ENCODE measurements around the gene RPE65. TPM values are rescaled to one million over a fixed set of nuclear protein-coding genes. Genes with fewer than 3 reads are reported as not detected.

Gene RPE65
- total and polyA plus RNA-seq, 2 donors (not counting 3 experiments of a cell fraction or from before 2014, with no cell fraction given): not detected

GRCh38 chr1:68460935-68461334, 11.2 kb upstream of the RPE65 start:
- no peaks in the 10 kb centered on the region for H3K79me2 ChIP-seq (ENCODE audit: control insufficient read depth, insufficient read depth, low read length)
- no TSS peak for BruUV-seq (replicated peaks)
- CTCF ChIA-PET: interaction anchor here (1.2 to 1.9 kb wide), 2 partner anchors 9 to 10 kb away, joined by 3 to 6 read pairs; no protein-coding TSS in a partner anchor

More at GRCh38 chr1:68460935-68461334, 11.2 kb upstream of the RPE65 start:
- H3K4me3 ChIP-seq (replicated peaks in 1 of 3; ENCODE audit: insufficient read depth in 1 of 3, low read depth in 1 of 3, low read length in 3 of 3): no peak overlapping the region
- no peak overlapping the region for H3K9ac ChIP-seq (replicated peaks; ENCODE audit: extremely low read depth, insufficient read depth, low read length)
- H3K9me3 ChIP-seq (replicated peaks; ENCODE audit: control insufficient read depth, insufficient read depth, low read length): no peaks in the 10 kb centered on the region
- H3K9me1 ChIP-seq (replicated peaks; ENCODE audit: control insufficient read depth, extremely low read depth, insufficient read depth, low read length): no peaks in the 10 kb centered on the region
- FAIRE-seq (no peak), DNase-seq (ENCODE audit: low read depth, low spot score) (no peak)
- no peak overlapping the region for H2AFZ ChIP-seq (ENCODE audit: low read depth, low read length)
- no peak overlapping the region for H3K4me2 ChIP-seq (ENCODE audit: insufficient read depth, low read length)
- no peak overlapping the region for H3K27ac ChIP-seq (ENCODE audit: insufficient read depth, low read depth, low read length)
- POLR2A ChIA-PET: no interaction called here
- H3K4me1 ChIP-seq (ENCODE audit: control insufficient read depth, extremely low read depth, insufficient read depth, low read length): no peaks in the 10 kb centered on the region
- intact Hi-C loops (cut with micrococcal nuclease): no loop called here
- no peak for TF ChIP-seq EZH2 (IDR thresholded peaks at IDR 0.05; ENCODE audit: borderline replicate concordance, low read depth, low read length, severe bottlenecking)
- TF ChIP-seq MYC (IDR thresholded peaks at IDR 0.05; ENCODE audit: low read depth, low read length): no peak
- TF ChIP-seq GATA2 (IDR thresholded peaks at IDR 0.05; ENCODE audit: insufficient read depth, insufficient read length, low read depth, low read length): no peak
- TF ChIP-seq POLR2AphosphoS5 (IDR thresholded peaks at IDR 0.05; ENCODE audit: insufficient read depth, low read depth, low read length): no peak
- no peak for TF ChIP-seq JUN (IDR thresholded peaks at IDR 0.05; ENCODE audit: borderline replicate concordance, insufficient read depth, insufficient read length, low read depth)
- no peak for TF ChIP-seq CTCF (IDR thresholded peaks at IDR 0.05; ENCODE audit: extremely low read depth in 1 of 2, insufficient read depth in 1 of 2, low read depth in 1 of 2, low read length in 2 of 2)
- TF ChIP-seq POLR2A (IDR thresholded peaks at IDR 0.05; ENCODE audit: low read depth, low read length): no peak
- no peak for TF ChIP-seq FOS (IDR thresholded peaks at IDR 0.05; ENCODE audit: borderline replicate concordance, insufficient read depth, low read length)
- no peak for TF ChIP-seq MAX (IDR thresholded peaks at IDR 0.05; ENCODE audit: insufficient read depth, insufficient read length)
- no peaks in the 10 kb centered on the region for H3K27me3 ChIP-seq (ENCODE audit: control insufficient read depth in 2 of 2, insufficient read depth in 2 of 2, low read length in 2 of 2)
- H4K20me1 ChIP-seq (replicated peaks; ENCODE audit: control insufficient read depth, extremely low read depth, insufficient read depth, low read length): no peaks in the 10 kb centered on the region
- H3K36me3 ChIP-seq (ENCODE audit: control insufficient read depth in 2 of 2, extremely low read depth in 1 of 2, insufficient read depth in 2 of 2, low read length in 2 of 2): no peaks in the 10 kb centered on the region
- dilution Hi-C loops (cut with MboI; ENCODE audit: extremely low pct_ligation_motif_present, low sequenced_read_pairs): no loop called here
